Measurements from ENCODE around the gene COG5.

COG5 gene

GRCh38 chr7:107180378-107180777 lies 383.3 kb downstream of the COG5 start:
- DNase-seq (ENCODE audit: low spot score): no peak

GRCh38 chr7:107179326-107180164 lies 384.2 kb downstream of the COG5 start:
- no peak for DNase-seq (ENCODE audit: low spot score)

- peak; percentile 43 for DNase-seq (ENCODE audit: low spot score)
These were observed 389.9 kb downstream of the COG5 start for GRCh38 chr7:107173691-107174406.

- DNase-seq (ENCODE audit: low spot score): no peak
These were observed 390.5 kb downstream of the COG5 start for GRCh38 chr7:107173191-107173590.

- DNase-seq (ENCODE audit: low spot score): no peak
These were observed 391.3 kb downstream of the COG5 start for GRCh38 chr7:107172276-107173032.

- DNase-seq (ENCODE audit: low spot score): no peak
These were observed 392.2 kb downstream of the COG5 start for GRCh38 chr7:107171496-107171895.

- DNase-seq (ENCODE audit: low spot score): no peak
These were observed 393.4 kb downstream of the COG5 start for GRCh38 chr7:107170051-107170915.

- peak; percentile 98 for DNase-seq (ENCODE audit: low spot score)
These were observed 394.3 kb downstream of the COG5 start for GRCh38 chr7:107169120-107170050.

GRCh38 chr7:107168233-107169119 lies 395.2 kb downstream of the COG5 start, which contains the start of gene HBP1:
Gene HBP1, plus strand, starts transcription at chr7:107169003. Its CDS starts 10,891 bp downstream, at chr7:107179894.
- peak; percentile 100 for DNase-seq (ENCODE audit: low spot score)

GRCh38 chr7:107167483-107168232 lies 396.1 kb downstream of the COG5 start:
- peak; percentile 68 for DNase-seq (ENCODE audit: low spot score)

- no peak for DNase-seq (ENCODE audit: low spot score)
These were observed 396.8 kb downstream of the COG5 start for GRCh38 chr7:107166736-107167426.

GRCh38 chr7:107165341-107165740 lies 398.4 kb downstream of the COG5 start:
- no peak for DNase-seq (ENCODE audit: low spot score)

GRCh38 chr7:107164092-107164491 lies 399.6 kb downstream of the COG5 start:
- no peak for DNase-seq (ENCODE audit: low spot score)

GRCh38 chr7:107162475-107162874 lies 401.2 kb downstream of the COG5 start:
- no peak for DNase-seq (ENCODE audit: low spot score)

- no peak for DNase-seq (ENCODE audit: low spot score)
These were observed 402.3 kb downstream of the COG5 start for GRCh38 chr7:107161415-107161814.

GRCh38 chr7:107160389-107160788 lies 403.3 kb downstream of the COG5 start:
- no peak for DNase-seq (ENCODE audit: low spot score)

GRCh38 chr7:107158028-107158427 lies 405.7 kb downstream of the COG5 start:
- DNase-seq (ENCODE audit: low spot score): no peak

GRCh38 chr7:107157091-107157490 lies 406.6 kb downstream of the COG5 start:
- DNase-seq (ENCODE audit: low spot score): no peak
